IMR-90 (cell line): Measurements from ENCODE around the gene ENO2.

Source experiments
- CHD1 ChIP-seq: IDR thresholded peaks from 2 replicates; pipeline ENCODE4 v1.6.1; 2012; ENCODE audit warnings: low read depth, low read length, improper control_type of control experiment
- CTCF ChIP-seq: conservative IDR thresholded peaks from 2 replicates; pipeline ENCODE4 v1.5.1; 2012; ENCODE audit warnings: mild to moderate bottlenecking, low read depth, low read length, improper control_type of control experiment
- FOS ChIP-seq: fragments of 150-350 bp; IDR thresholded peaks from 2 replicates; pipeline ENCODE4 v1.6.1; 2016; ENCODE audit warnings: low read depth, low read length
- MAFK ChIP-seq: IDR thresholded peaks from 2 replicates; pipeline ENCODE4 v1.6.1; 2012; ENCODE audit warnings: low read depth, low read length, improper control_type of control experiment
- MXI1 ChIP-seq: IDR thresholded peaks from 2 replicates; pipeline ENCODE4 v1.6.1; 2012; ENCODE audit warnings: low read depth, mild to moderate bottlenecking, low read length, moderate library complexity, borderline replicate concordance
- NFE2L2 ChIP-seq: fragments of 150-350 bp; IDR thresholded peaks from 2 replicates; pipeline ENCODE4 v1.6.1; 2016; ENCODE audit warnings: low read depth, mild to moderate bottlenecking, low read length
- POLR2A ChIP-seq: IDR thresholded peaks from 2 replicates; pipeline ENCODE4 v1.6.1; 2012; ENCODE audit warnings: mild to moderate bottlenecking, low read depth, low read length
- RAD21 ChIP-seq: IDR thresholded peaks from 2 replicates; pipeline ENCODE4 v1.6.1; 2012; ENCODE audit warnings: low read length, improper control_type of control experiment
- RFX5 ChIP-seq: IDR thresholded peaks from 2 replicates; pipeline ENCODE4 v1.8.0; 2012; ENCODE audit warnings: low read depth, mild to moderate bottlenecking, low read length, moderate library complexity
- SMC3 ChIP-seq: fragments of 150-350 bp; IDR thresholded peaks from 2 replicates; pipeline ENCODE4 v1.6.1; 2016; ENCODE audit warnings: low read depth, mild to moderate bottlenecking, antibody characterized with exemption, low read length, moderate library complexity

- no peak for TF ChIP-seq POLR2A
- TF ChIP-seq CTCF = no peak
- no peak for TF ChIP-seq NFE2L2
- TF ChIP-seq MAFK = no peak
- no peak for TF ChIP-seq MXI1
- no peak for TF ChIP-seq CHD1
- TF ChIP-seq RAD21 = no peak
- TF ChIP-seq SMC3 = no peak
- TF ChIP-seq FOS = no peak
- TF ChIP-seq RFX5 = no peak
Measured at GRCh38 chr12:6946033-6946919, 31.9 kb downstream of the ENO2 start.
